Endothelial cell of umbilical vein (primary cell): ENCODE data around the gene IRF9.

Source experiments
- EZH2 ChIP-seq: IDR thresholded peaks from 2 replicates; pipeline ENCODE4 v1.6.1; 2012; ENCODE audit warnings: borderline replicate concordance, low read depth, mild to moderate bottlenecking, moderate library complexity, low read length, inconsistent platforms; ENCODE audit not compliant: severe bottlenecking
- GATA2 ChIP-seq: IDR thresholded peaks from 2 replicates; pipeline ENCODE4 v1.7.0; 2011; ENCODE audit warnings: low read depth, mild to moderate bottlenecking, moderate library complexity, mixed read lengths, low read length; ENCODE audit not compliant: insufficient read length, insufficient read depth
- MYC ChIP-seq: IDR thresholded peaks from one replicate; pipeline ENCODE4 v1.6.1; 2011; ENCODE audit warnings: mild to moderate bottlenecking, low read depth, low read length
- POLR2A ChIP-seq: IDR thresholded peaks from 2 replicates; pipeline ENCODE4 v1.6.1; 2012; ENCODE audit warnings: low read depth, mild to moderate bottlenecking, control low read depth, low read length
- POLR2AphosphoS5 ChIP-seq: IDR thresholded peaks from 2 replicates; pipeline ENCODE4 v1.6.1; 2012; ENCODE audit warnings: low read depth, mild to moderate bottlenecking, control low read depth, low read length, moderate library complexity; ENCODE audit not compliant: insufficient read depth
- TF ChIP-seq, protein P1 (sequence below), 2 donors: IDR thresholded peaks; 1 replicate in 1 of 2; 2 replicates in 1 of 2; pipeline ENCODE4 v1.5.1; 2011; ENCODE audit warnings: low read length in 2 of 2, mild to moderate bottlenecking in 2 of 2, moderate library complexity in 2 of 2, control low read depth in 1 of 2, inconsistent platforms in 1 of 2, low read depth in 1 of 2; ENCODE audit not compliant: insufficient read depth in 1 of 2; ENCODE audit errors: extremely low read depth in 1 of 2
- TF ChIP-seq, protein P2 (sequence below): IDR thresholded peaks from 2 replicates; pipeline ENCODE4 v1.6.1; 2011; ENCODE audit not compliant: insufficient read depth, insufficient read length

DNA sequence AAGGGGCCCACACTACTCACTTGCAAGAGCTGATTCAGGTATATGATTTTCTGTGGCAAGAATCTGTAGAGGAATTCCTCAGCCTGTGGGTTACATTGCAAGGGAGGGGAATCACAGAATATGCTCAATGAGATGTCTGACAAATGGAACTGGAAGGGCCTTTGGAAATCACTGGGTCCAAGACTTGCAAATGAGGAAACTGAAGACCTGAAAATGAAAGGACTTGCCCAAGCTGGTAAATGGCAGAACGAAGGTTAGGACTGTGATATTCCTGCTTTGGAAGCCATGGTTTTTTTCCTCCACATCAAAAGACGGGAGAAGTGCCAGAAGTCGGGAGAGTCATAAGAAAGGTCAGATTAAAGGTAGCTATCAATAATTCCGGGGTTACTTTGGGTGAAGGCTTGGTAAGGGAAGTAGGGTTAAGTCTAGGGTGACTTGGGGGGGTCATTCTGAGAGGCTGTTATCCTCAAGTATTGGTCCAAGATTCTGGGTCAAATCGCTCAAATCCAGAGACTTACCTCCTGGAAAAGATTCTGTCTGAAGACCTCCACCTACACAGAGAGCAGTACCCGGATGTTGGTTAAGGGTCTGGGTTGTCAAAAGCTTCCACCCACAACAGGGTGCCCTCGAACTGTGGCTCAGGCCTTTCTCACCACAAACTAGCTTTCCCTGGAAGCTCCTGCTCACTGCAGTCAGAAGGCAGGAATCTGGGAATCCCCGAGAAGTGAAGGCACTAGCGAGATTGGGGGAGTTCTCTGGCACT is 15.2 kb upstream of the IRF9 start:
- TF ChIP-seq, protein P1, sequence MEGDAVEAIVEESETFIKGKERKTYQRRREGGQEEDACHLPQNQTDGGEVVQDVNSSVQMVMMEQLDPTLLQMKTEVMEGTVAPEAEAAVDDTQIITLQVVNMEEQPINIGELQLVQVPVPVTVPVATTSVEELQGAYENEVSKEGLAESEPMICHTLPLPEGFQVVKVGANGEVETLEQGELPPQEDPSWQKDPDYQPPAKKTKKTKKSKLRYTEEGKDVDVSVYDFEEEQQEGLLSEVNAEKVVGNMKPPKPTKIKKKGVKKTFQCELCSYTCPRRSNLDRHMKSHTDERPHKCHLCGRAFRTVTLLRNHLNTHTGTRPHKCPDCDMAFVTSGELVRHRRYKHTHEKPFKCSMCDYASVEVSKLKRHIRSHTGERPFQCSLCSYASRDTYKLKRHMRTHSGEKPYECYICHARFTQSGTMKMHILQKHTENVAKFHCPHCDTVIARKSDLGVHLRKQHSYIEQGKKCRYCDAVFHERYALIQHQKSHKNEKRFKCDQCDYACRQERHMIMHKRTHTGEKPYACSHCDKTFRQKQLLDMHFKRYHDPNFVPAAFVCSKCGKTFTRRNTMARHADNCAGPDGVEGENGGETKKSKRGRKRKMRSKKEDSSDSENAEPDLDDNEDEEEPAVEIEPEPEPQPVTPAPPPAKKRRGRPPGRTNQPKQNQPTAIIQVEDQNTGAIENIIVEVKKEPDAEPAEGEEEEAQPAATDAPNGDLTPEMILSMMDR (IDR thresholded peaks at IDR 0.05; ENCODE audit: extremely low read depth in 1 of 2, insufficient read depth in 1 of 2, low read depth in 1 of 2, low read length in 2 of 2), result no peak
- TF ChIP-seq POLR2A (no peak), EZH2 (no peak), GATA2 (no peak), POLR2AphosphoS5 (no peak), MYC (no peak)
- TF ChIP-seq, protein P2, sequence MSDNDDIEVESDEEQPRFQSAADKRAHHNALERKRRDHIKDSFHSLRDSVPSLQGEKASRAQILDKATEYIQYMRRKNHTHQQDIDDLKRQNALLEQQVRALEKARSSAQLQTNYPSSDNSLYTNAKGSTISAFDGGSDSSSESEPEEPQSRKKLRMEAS, result no peak
